GM23338 (cell line): Measurements from ENCODE around the gene ZBTB20. TPM values are rescaled to one million over a fixed set of nuclear protein-coding genes. Genes with fewer than 3 reads are reported as not detected.

Experiments
- ATAC-seq: fragments of 200-7000 bp; cut with Tn5 transposase; 3 replicates; pipeline ENCODE4 v1.9.1; 2020
- DNase-seq: peaks from one replicate; pipeline ENCODE4 v3.0.0-alpha.2; 2015; ENCODE audit warnings: low spot score
- H2AFZ ChIP-seq: fragments of 200-600 bp; sonication (generic); 2 replicates; pipeline ENCODE4 v1.8.0; 2016; ENCODE audit warnings: antibody characterized with exemption, mild to moderate bottlenecking, moderate library complexity
- H3F3A ChIP-seq: fragments of 200-600 bp; sonication (generic); replicated peaks from 2 replicates; pipeline ENCODE4 v1.8.0; 2017; ENCODE audit warnings: antibody characterized with exemption, mixed run types, low read depth
- H3K27ac ChIP-seq: fragments of 200-600 bp; sonication (generic); 2 replicates; pipeline ENCODE4 v1.6.1; 2016; ENCODE audit warnings: low read depth
- H3K27me3 ChIP-seq: fragments of 200-600 bp; sonication (generic); 2 replicates; pipeline ENCODE4 v1.8.0; 2016; ENCODE audit warnings: mild to moderate bottlenecking, mixed run types, moderate library complexity; ENCODE audit not compliant: insufficient read depth
- H3K36me3 ChIP-seq: fragments of 200-600 bp; sonication (generic); 2 replicates; pipeline ENCODE4 v1.8.0; 2016; ENCODE audit warnings: mild to moderate bottlenecking; ENCODE audit not compliant: insufficient read depth
- H3K4me1 ChIP-seq: fragments of 200-600 bp; sonication (generic); 2 replicates; pipeline ENCODE4 v1.8.0; 2016; ENCODE audit warnings: mild to moderate bottlenecking, moderate library complexity; ENCODE audit not compliant: insufficient read depth
- H3K4me2 ChIP-seq: fragments of 200-600 bp; sonication (generic); 2 replicates; pipeline ENCODE4 v1.7.1; 2017; ENCODE audit warnings: mixed run types
- H3K4me3 ChIP-seq: fragments of 200-600 bp; sonication (generic); 2 replicates; pipeline ENCODE4 v1.6.1; 2016; ENCODE audit warnings: mixed run types
- H3K79me2 ChIP-seq: fragments of 200-600 bp; sonication (generic); replicated peaks from 2 replicates; pipeline ENCODE4 v1.8.0; 2017; ENCODE audit warnings: mild to moderate bottlenecking; ENCODE audit not compliant: insufficient read depth
- H3K9me2 ChIP-seq: fragments of 200-600 bp; sonication (generic); 2 replicates; pipeline ENCODE4 v1.8.0; 2017; ENCODE audit not compliant: insufficient read depth
- H4K20me1 ChIP-seq: fragments of 200-600 bp; sonication (generic); replicated peaks from 2 replicates; pipeline ENCODE4 v1.8.0; 2017; ENCODE audit warnings: mild to moderate bottlenecking; ENCODE audit not compliant: insufficient read depth
- H3K27ac Mint-ChIP-seq: 2 replicates; pipeline ENCODE4 v1.8.0; 2020; ENCODE audit warnings: inconsistent platforms, mild to moderate bottlenecking, moderate library complexity, mixed read lengths
- H3K27me3 Mint-ChIP-seq: 3 replicates; pipeline ENCODE4 v1.8.0; 2022; ENCODE audit warnings: low read depth, mild to moderate bottlenecking, moderate library complexity, mixed read lengths, inconsistent platforms; ENCODE audit not compliant: insufficient read depth, poor library complexity
- H3K36me3 Mint-ChIP-seq: 3 replicates; pipeline ENCODE4 v1.8.0; 2021; ENCODE audit warnings: low read depth, mild to moderate bottlenecking, inconsistent platforms, moderate library complexity, mixed read lengths
- H3K4me1 Mint-ChIP-seq: 3 replicates; pipeline ENCODE4 v1.8.0; 2020; ENCODE audit warnings: mild to moderate bottlenecking, inconsistent platforms, mixed read lengths
- H3K4me3 Mint-ChIP-seq: 3 replicates; pipeline ENCODE4 v1.8.0; 2021; ENCODE audit warnings: moderate library complexity, mild to moderate bottlenecking, inconsistent platforms, mixed read lengths
- H3K9me3 Mint-ChIP-seq: 3 replicates; pipeline ENCODE4 v1.8.0; 2020; ENCODE audit warnings: moderate library complexity, mild to moderate bottlenecking, inconsistent platforms, mixed read lengths
- CREB1 ChIP-seq: fragments of 250-450 bp; sonication (Bioruptor Pico); IDR thresholded peaks from 2 replicates; pipeline ENCODE4 v1.5.0; 2020; ENCODE audit warnings: low read depth, mild to moderate bottlenecking, moderate library complexity
- CTCF ChIP-seq, 2 experiments: fragments of 200-600 bp in 1 of 2; sonication (generic) in 1 of 2; conservative IDR thresholded peaks; 2 replicates each; pipeline versions ENCODE4 v1.5.1 to v1.6.1; 2016 to 2017; ENCODE audit warnings: antibody characterized with exemption in 2 of 2, low read depth in 2 of 2, mild to moderate bottlenecking in 2 of 2, moderate library complexity in 1 of 2
- EZH2 ChIP-seq: fragments of 200-600 bp; sonication (generic); IDR thresholded peaks from one replicate; pipeline ENCODE4 v1.8.0; 2017; ENCODE audit warnings: antibody characterized with exemption, mild to moderate bottlenecking, low read depth; ENCODE audit not compliant: unreplicated experiment
- JUNB ChIP-seq: IDR thresholded peaks from one replicate; pipeline ENCODE4 v1.6.1; 2016; ENCODE audit warnings: antibody characterized with exemption; ENCODE audit not compliant: unreplicated experiment
- NANOG ChIP-seq: IDR thresholded peaks from 2 replicates; pipeline ENCODE4 v1.6.1; 2016; ENCODE audit warnings: antibody characterized with exemption, borderline replicate concordance
- POLR2AphosphoS5 ChIP-seq: IDR thresholded peaks from 2 replicates; pipeline ENCODE4 v1.6.1; 2016; ENCODE audit warnings: antibody characterized with exemption, low read depth
- ZNF462 ChIP-seq: fragments of 250-450 bp; sonication (Bioruptor Pico); IDR thresholded peaks from 2 replicates; pipeline ENCODE4 v1.5.0; 2020; ENCODE audit warnings: mild to moderate bottlenecking, moderate library complexity
- polyA plus RNA-seq: library from polyadenylated mRNA; unstranded; fragments of >200 nt; fragmentation: Nextera tagmentation; extraction: Ambion mirVana; gene quantifications from 2 replicates; pipeline ENCODE4 v1.2.1, GENCODE V29; 2016
- total RNA-seq: library from RNA; depleted of rRNA; stranded (reverse); fragments of >200 nt; shearing (Covaris generic); gene quantifications from 2 replicates; pipeline ENCODE4 v1.2.3, GENCODE V29; 2014
- TF ChIP-seq, protein P1 (sequence below): IDR thresholded peaks from 2 replicates; pipeline ENCODE4 v1.6.1; 2016; ENCODE audit warnings: antibody characterized with exemption

Gene ZBTB20
- total and polyA plus RNA-seq, 2 experiments from 2014 or later, result 2.0 to 3.3 TPM

GRCh38 chr3:114872050-114872449, 275.0 kb downstream of the ZBTB20 start:
- H3K79me2 ChIP-seq, result no peaks in the 10 kb centered on the region
- H3K27ac Mint-ChIP-seq, result no peak overlapping the region
- H3K36me3 ChIP-seq, result no peaks in the 10 kb centered on the region
- H3K27me3 ChIP-seq, result no peaks in the 10 kb centered on the region
- H3K4me3 Mint-ChIP-seq, result no peak overlapping the region
- no peak for TF ChIP-seq JUNB
- TF ChIP-seq EZH2, result no peak
- TF ChIP-seq, protein P1, sequence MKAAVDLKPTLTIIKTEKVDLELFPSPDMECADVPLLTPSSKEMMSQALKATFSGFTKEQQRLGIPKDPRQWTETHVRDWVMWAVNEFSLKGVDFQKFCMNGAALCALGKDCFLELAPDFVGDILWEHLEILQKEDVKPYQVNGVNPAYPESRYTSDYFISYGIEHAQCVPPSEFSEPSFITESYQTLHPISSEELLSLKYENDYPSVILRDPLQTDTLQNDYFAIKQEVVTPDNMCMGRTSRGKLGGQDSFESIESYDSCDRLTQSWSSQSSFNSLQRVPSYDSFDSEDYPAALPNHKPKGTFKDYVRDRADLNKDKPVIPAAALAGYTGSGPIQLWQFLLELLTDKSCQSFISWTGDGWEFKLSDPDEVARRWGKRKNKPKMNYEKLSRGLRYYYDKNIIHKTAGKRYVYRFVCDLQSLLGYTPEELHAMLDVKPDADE, result no peak
- no peak for TF ChIP-seq CREB1
- no peak for TF ChIP-seq NANOG
- no peak for TF ChIP-seq ZNF462 (CRISPR knock-in tag)
- TF ChIP-seq POLR2AphosphoS5, result no peak
- TF ChIP-seq CTCF (conservative IDR thresholded peaks at IDR 0.05; ENCODE audit: low read depth in 2 of 2), result no peak
- H3K4me1 ChIP-seq, result no peaks in the 10 kb centered on the region
- no peaks in the 10 kb centered on the region for H3K36me3 Mint-ChIP-seq
- no peaks in the 10 kb centered on the region for H4K20me1 ChIP-seq
- H3K4me2 ChIP-seq, result no peak overlapping the region
- no peak for DNase-seq
- ATAC-seq, result no peak
- no peaks in the 10 kb centered on the region for H3F3A ChIP-seq
- H3K27me3 Mint-ChIP-seq, result peaks cover 2% of the 10 kb centered on the region
- H3K27ac ChIP-seq, result no peak overlapping the region
- H3K4me3 ChIP-seq, result no peak overlapping the region
- H3K4me1 Mint-ChIP-seq, result peaks cover 6% of the 10 kb centered on the region; the same call in 2 of the 3 replicates
- H3K9me2 ChIP-seq, result no peaks in the 10 kb centered on the region
- no peaks in the 10 kb centered on the region for H3K9me3 Mint-ChIP-seq
- no peak overlapping the region for H2AFZ ChIP-seq
